HL-60 (cell line): ENCODE results near the gene ARID1B.

ENCODE experiments used
- DNase-seq, 2 experiments: peaks; one replicate each; pipeline ENCODE4 v3.0.0-alpha.2; 2010 to 2020; ENCODE audit warnings: low read depth in 1 of 2, low spot score in 1 of 2
- H3K27ac ChIP-seq: fragments of 250-450 bp; sonication (Bioruptor Pico); replicated peaks from 2 replicates; pipeline ENCODE4 v1.5.1; 2020; ENCODE audit warnings: mild to moderate bottlenecking, moderate library complexity
- H3K27me3 ChIP-seq: fragments of 250-450 bp; sonication (Bioruptor Pico); 2 replicates; pipeline ENCODE4 v1.5.1; 2021; ENCODE audit warnings: mild to moderate bottlenecking, moderate library complexity; ENCODE audit not compliant: insufficient read depth, poor library complexity, severe bottlenecking
- H3K4me3 ChIP-seq: replicated peaks from 2 replicates; pipeline ENCODE4 v1.5.1; 2011; ENCODE audit warnings: mild to moderate bottlenecking, control low read depth, low read length; ENCODE audit not compliant: insufficient read depth
- GABPA ChIP-seq: IDR thresholded peaks from 2 replicates; pipeline ENCODE4 v1.6.1; 2012; ENCODE audit warnings: low read depth
- POLR2AphosphoS5 ChIP-seq: IDR thresholded peaks from 2 replicates; pipeline ENCODE4 v1.6.1; 2012; ENCODE audit warnings: low read depth
- SPI1 ChIP-seq: IDR thresholded peaks from 2 replicates; pipeline ENCODE4 v1.6.1; 2012; ENCODE audit warnings: low read depth, mild to moderate bottlenecking, borderline replicate concordance
- TF ChIP-seq, protein P1 (sequence below): IDR thresholded peaks from 2 replicates; pipeline ENCODE4 v1.6.1; 2012; ENCODE audit warnings: low read depth; ENCODE audit not compliant: insufficient replicate concordance
- TF ChIP-seq, protein P2 (sequence below): IDR thresholded peaks from one replicate; pipeline ENCODE4 v1.5.1; 2011; ENCODE audit warnings: low read length, control low read depth, inconsistent platforms; ENCODE audit not compliant: insufficient read depth

Gene ARID1B

DNA sequence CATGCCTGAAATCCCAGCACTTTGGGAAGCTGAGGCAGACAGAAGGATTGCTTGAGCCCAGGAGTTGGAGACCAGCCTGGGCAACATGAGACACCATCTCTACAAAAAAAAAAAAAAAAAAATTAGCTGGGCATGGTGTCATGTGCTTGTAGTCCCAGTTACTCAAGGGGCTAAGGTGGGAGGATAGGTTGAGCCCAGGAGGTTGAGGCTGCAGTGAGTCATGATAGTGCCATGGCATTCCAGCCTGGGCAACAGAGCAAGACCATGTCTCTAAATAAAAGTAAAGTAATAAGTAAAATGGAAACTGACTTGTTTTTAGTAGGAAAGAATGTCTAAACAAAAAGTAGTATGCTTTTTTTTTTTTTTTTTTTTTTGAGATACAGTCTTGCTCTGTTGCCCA lies 240.7 kb downstream of the ARID1B start:
- Histone ChIP-seq H3K4me3 (no peak overlapping the region), H3K27ac (no peak overlapping the region), H3K27me3 (no peaks in the 10 kb centered on the region)
- no peak for DNase-seq
- TF ChIP-seq, protein P1, sequence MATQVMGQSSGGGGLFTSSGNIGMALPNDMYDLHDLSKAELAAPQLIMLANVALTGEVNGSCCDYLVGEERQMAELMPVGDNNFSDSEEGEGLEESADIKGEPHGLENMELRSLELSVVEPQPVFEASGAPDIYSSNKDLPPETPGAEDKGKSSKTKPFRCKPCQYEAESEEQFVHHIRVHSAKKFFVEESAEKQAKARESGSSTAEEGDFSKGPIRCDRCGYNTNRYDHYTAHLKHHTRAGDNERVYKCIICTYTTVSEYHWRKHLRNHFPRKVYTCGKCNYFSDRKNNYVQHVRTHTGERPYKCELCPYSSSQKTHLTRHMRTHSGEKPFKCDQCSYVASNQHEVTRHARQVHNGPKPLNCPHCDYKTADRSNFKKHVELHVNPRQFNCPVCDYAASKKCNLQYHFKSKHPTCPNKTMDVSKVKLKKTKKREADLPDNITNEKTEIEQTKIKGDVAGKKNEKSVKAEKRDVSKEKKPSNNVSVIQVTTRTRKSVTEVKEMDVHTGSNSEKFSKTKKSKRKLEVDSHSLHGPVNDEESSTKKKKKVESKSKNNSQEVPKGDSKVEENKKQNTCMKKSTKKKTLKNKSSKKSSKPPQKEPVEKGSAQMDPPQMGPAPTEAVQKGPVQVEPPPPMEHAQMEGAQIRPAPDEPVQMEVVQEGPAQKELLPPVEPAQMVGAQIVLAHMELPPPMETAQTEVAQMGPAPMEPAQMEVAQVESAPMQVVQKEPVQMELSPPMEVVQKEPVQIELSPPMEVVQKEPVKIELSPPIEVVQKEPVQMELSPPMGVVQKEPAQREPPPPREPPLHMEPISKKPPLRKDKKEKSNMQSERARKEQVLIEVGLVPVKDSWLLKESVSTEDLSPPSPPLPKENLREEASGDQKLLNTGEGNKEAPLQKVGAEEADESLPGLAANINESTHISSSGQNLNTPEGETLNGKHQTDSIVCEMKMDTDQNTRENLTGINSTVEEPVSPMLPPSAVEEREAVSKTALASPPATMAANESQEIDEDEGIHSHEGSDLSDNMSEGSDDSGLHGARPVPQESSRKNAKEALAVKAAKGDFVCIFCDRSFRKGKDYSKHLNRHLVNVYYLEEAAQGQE: no peak
- no peak for TF ChIP-seq SPI1
- TF ChIP-seq, protein P2, sequence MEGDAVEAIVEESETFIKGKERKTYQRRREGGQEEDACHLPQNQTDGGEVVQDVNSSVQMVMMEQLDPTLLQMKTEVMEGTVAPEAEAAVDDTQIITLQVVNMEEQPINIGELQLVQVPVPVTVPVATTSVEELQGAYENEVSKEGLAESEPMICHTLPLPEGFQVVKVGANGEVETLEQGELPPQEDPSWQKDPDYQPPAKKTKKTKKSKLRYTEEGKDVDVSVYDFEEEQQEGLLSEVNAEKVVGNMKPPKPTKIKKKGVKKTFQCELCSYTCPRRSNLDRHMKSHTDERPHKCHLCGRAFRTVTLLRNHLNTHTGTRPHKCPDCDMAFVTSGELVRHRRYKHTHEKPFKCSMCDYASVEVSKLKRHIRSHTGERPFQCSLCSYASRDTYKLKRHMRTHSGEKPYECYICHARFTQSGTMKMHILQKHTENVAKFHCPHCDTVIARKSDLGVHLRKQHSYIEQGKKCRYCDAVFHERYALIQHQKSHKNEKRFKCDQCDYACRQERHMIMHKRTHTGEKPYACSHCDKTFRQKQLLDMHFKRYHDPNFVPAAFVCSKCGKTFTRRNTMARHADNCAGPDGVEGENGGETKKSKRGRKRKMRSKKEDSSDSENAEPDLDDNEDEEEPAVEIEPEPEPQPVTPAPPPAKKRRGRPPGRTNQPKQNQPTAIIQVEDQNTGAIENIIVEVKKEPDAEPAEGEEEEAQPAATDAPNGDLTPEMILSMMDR: no peak
- no peak for TF ChIP-seq POLR2AphosphoS5
- no peak for TF ChIP-seq GABPA

DNA sequence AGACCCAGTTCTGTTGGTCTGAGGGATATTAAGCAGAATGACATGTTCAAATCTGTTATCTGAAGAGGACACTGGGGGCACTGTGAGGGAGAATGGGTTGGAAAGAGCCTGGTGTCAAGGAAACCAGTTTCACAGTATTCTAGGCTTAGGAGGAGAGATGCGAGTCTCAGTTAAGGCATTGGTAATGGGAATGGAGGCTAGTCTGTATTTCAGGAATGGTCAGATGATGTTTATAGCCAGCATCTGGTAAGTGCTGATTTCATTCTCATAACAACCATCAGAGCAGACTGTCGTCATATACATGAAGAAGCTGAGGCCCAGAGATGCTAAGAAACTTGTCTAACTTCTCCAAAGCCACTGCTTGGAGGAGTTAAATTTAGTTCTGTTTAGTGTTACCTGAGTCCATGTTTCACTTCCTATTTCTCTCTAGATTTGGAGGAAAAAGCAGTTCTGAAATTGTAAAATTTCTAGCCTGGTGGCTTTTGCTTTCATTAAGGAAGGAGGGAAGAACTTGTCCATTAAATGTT lies 242.0 kb downstream of the ARID1B start:
- TF ChIP-seq POLR2AphosphoS5 (no peak), GABPA (no peak), SPI1 (peak; percentile 33; the same call in 1 of the 2 replicates)
- TF ChIP-seq, protein P1: no peak
- TF ChIP-seq, protein P2: no peak
- H3K4me3 ChIP-seq: no peak overlapping the region
- no peak for DNase-seq
- H3K27me3 ChIP-seq: no peaks in the 10 kb centered on the region
- peak overlapping the region; percentile 25 for H3K27ac ChIP-seq

DNA sequence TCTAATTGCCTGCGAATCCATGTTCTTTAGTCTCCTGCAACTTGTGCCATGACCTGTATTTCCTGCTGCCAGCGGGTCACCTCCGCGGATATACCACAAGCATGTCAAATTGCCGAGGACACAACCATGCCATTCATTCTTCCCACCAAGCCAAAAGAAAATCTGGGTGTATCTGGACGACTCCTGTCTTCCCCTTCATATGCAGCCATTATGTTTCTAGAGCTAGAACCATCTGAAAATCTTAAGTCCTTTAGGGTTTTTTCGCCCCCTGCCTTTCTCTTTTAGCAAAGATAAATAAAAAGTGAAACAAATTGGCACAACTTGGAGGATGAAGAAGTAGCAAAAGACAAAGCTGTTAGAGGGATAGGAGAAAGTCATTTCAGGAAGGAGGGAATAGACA lies 242.6 kb downstream of the ARID1B start:
- Histone ChIP-seq H3K27me3 (no peaks in the 10 kb centered on the region), H3K4me3 (no peak overlapping the region), H3K27ac (peak overlapping the region; percentile 25)
- peak in 1 of 2 experiments; percentile 18 for DNase-seq
- no peak for TF ChIP-seq GABPA
- TF ChIP-seq, protein P1: no peak
- no peak for TF ChIP-seq POLR2AphosphoS5
- no peak for TF ChIP-seq SPI1
- TF ChIP-seq, protein P2: no peak
